Naive B cell (primary cell): ENCODE measurements around the gene SHROOM2. TPM values are rescaled to one million over a fixed set of nuclear protein-coding genes. Genes with fewer than 3 reads are reported as not detected.
"Not testable (repeated sequence)": the region's sequence is repeated elsewhere in the genome, so short reads cannot be mapped to it uniquely, and the experiment has no call there.

Experiments used
- ATAC-seq, 2 donors: fragments of 150-1000 bp; cut with Tn5 transposase; 2 replicates each; pipeline ENCODE4 v1.10.0; 2021; ENCODE audit warnings: low read depth in 2 of 2, mild to moderate bottlenecking in 2 of 2, moderate library complexity in 2 of 2
- DNase-seq: peaks from one replicate; pipeline ENCODE4 v3.0.0; 2022
- H3K27ac Mint-ChIP-seq, 6 donors: one replicate each; pipeline ENCODE4 v1.8.0; 2020 to 2022; ENCODE audit warnings: mild to moderate bottlenecking in 6 of 6, mixed read lengths in 6 of 6, moderate library complexity in 5 of 6, inconsistent platforms in 2 of 6
- H3K27me3 Mint-ChIP-seq, 3 donors: one replicate each; pipeline ENCODE4 v1.8.0; 2021 to 2022; ENCODE audit warnings: mixed read lengths in 3 of 3, mild to moderate bottlenecking in 1 of 3
- H3K36me3 Mint-ChIP-seq, 2 donors: one replicate each; pipeline ENCODE4 v1.8.0; 2020 to 2022; ENCODE audit warnings: mixed read lengths in 2 of 2, inconsistent platforms in 1 of 2, mild to moderate bottlenecking in 1 of 2
- H3K4me1 Mint-ChIP-seq, 3 donors: one replicate each; pipeline ENCODE4 v1.8.0; 2020 to 2022; ENCODE audit warnings: mixed read lengths in 3 of 3, inconsistent platforms in 1 of 3, mild to moderate bottlenecking in 1 of 3, moderate library complexity in 1 of 3
- H3K4me3 Mint-ChIP-seq, 8 donors: one replicate each; pipeline ENCODE4 v1.8.0; 2020 to 2022; ENCODE audit warnings: mild to moderate bottlenecking in 8 of 8, mixed read lengths in 8 of 8, moderate library complexity in 8 of 8, inconsistent platforms in 2 of 8
- H3K9me3 Mint-ChIP-seq, 7 donors: one replicate each; pipeline ENCODE4 v1.8.0; 2020 to 2022; ENCODE audit warnings: mixed read lengths in 7 of 7, mild to moderate bottlenecking in 5 of 7, inconsistent platforms in 2 of 7, moderate library complexity in 1 of 7
- polyA plus RNA-seq, 6 donors: library from polyadenylated mRNA; unstranded; fragments of 300-500 nt; fragmentation: Illumina TruSeq; gene quantifications; one replicate each; pipeline ENCODE4 v1.2.3, GENCODE V29; 2021; ENCODE audit warnings: low read depth in 6 of 6

SHROOM2 gene
- polyA plus RNA-seq, 6 donors from 2014 or later: not detected

DNA sequence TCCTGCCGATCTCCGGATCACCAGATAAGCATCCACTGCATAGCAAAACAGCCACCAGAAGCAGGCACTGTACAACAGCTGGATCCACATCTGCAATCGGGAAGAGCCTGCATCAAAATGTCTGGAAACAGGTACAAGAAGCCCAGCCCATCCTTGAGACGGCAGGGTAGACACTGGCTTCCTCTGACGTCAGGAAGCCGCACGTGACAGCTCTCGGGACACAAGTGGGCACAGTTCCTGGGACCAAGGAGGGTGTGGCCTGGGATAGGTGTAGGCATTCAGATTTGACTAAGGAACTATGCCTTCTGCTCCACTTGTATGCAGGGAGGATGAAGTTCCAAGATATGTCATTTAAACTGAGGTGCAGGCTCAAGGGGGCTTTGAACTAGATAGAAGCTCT is 26.9 kb upstream of the SHROOM2 start:
- no peak overlapping the region for H3K4me3 Mint-ChIP-seq
- H3K9me3 Mint-ChIP-seq: peaks cover 0 to 19% (median 13%) of the 10 kb centered on the region in 7 donors
- H3K4me1 Mint-ChIP-seq: no peaks in the 10 kb centered on the region
- peaks cover 8 to 31% (median 19%) of the 10 kb centered on the region in 3 donors for H3K27me3 Mint-ChIP-seq
- no peak for ATAC-seq
- H3K27ac Mint-ChIP-seq: no peak overlapping the region
- H3K36me3 Mint-ChIP-seq: peaks cover 0 to 8% of the 10 kb centered on the region in 2 donors
- no peak for DNase-seq

DNA sequence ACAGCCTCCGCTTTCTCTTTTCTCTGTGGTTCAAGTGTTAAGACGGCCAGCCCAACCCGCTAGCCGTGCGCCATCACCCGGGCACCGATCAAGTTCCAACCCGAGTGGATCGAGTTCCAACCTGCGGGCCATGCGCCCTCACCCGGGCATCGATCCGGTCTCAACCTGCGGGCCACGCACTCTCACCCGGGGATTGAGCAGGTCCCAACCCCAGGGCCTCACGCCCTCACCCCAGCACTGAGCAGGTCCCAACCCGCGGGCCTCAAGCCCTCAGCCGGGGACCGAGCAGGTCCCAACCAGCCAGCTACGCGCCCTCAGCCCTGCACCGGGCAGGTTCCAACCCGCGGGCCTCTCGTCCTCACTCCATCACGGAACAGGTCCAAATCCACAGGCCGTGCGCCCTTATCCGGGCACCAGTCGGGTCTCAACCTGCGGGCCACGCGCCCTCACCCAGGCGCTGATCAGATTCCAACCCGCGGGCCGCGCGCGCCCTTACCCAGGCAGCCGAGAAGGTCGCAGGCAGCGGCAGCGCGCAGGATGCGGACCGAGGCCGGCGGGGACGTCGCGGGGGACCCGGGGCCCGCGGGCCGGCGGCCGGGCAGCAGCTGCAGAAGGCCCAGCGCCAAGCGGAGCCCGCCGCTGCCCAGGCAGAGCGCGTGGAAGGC is 21.0 kb upstream of the SHROOM2 start:
- no peak overlapping the region for H3K27ac Mint-ChIP-seq
- peaks cover 15 to 29% (median 26%) of the 10 kb centered on the region in 3 donors for H3K27me3 Mint-ChIP-seq
- ATAC-seq (no peak), DNase-seq (no peak)
- H3K9me3 Mint-ChIP-seq: peaks cover 0 to 7% (median 0%) of the 10 kb centered on the region in 7 donors
- H3K4me3 Mint-ChIP-seq: no peak overlapping the region
- no peaks in the 10 kb centered on the region for H3K4me1 Mint-ChIP-seq
- no peaks in the 10 kb centered on the region for H3K36me3 Mint-ChIP-seq

DNA sequence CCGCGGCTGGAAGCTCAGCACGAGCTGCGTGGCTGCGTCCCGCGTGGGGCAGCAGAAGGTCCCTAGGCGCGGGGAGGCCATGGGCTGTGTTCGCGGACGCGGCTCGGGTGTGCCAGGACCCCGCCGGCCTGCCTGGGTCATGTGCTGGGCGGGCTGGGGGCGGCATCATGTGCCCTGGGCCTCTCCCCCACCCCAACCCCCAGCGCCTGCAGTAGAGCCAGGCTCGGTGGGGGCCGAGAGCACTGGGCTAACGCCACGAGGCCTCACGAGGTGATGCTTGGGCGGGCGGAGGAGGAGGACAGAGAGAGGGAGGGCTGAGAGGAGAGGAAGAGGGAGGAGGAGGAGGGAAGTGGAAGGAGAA is 20.5 kb upstream of the SHROOM2 start, which contains the start of gene GPR143:
TSS of gene GPR143 (minus strand) at position 111 of the 361 bp plus-strand sequence. CDS start at position 81, 30 bp downstream.
- ATAC-seq (no peak), DNase-seq (no peak)
- peaks cover 20 to 24% (median 21%) of the 10 kb centered on the region in 3 donors for H3K27me3 Mint-ChIP-seq
- no peak within 1 kb of the TSS for H3K27ac Mint-ChIP-seq
- no peaks in the 10 kb centered on the region for H3K4me1 Mint-ChIP-seq
- H3K4me3 Mint-ChIP-seq: no peak within 1 kb of the TSS
- H3K36me3 Mint-ChIP-seq: no peaks in the 10 kb centered on the region
- peaks cover 0 to 7% (median 0%) of the 10 kb centered on the region in 7 donors for H3K9me3 Mint-ChIP-seq

DNA sequence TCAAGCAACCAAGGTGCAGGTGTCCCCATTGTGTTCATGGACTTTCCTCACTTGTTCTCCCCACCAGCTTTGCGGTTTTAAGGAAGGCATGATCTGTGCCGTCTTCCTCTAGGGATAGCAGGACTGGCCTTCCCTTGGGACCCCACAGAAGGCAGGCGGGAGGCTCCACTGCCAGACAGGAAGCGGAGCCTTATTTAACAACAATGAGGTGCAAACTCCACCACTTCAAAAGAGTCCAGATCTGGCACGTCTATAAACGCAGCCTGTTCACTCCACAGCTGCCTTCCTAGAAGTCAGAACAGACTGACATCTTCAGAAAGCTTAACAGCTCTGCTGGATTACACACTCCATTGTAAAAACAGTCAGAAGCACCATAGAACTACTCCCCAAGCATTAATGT is 18.9 kb upstream of the SHROOM2 start:
- Mint-ChIP-seq H3K9me3 (peaks cover 0 to 10% (median 0%) of the 10 kb centered on the region in 7 donors), H3K27me3 (peaks cover 19 to 32% (median 24%) of the 10 kb centered on the region in 3 donors), H3K4me1 (no peaks in the 10 kb centered on the region), H3K4me3 (peak overlapping the region in 1 of 8 donors; percentile 16), H3K27ac (no peak overlapping the region), H3K36me3 (no peaks in the 10 kb centered on the region)
- ATAC-seq (no peak), DNase-seq (no peak)

DNA sequence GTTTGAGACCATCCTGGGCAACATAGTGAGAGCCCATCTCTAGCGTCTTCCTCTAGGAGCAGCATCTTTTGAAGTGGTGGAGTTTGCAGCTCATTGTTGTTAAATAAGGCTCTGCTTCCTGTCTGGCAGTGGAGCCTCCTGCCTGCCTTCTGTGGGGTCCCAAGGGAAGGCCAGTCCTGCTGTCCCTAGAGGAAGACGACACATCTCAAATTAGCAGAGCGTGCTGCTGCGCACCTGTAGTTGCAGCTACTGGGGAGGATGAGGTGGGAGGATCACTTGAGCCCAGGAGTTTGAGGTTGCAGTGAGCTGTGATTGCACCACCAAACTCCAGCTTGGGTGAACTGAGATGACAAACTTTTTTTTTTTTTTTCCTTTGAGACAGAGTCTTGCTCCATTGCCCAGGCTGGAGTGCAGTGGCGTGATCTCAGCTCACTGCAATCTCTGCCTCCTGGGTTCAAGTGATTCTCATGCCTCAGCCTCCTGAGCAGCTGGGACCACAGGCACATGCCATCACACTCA is 17.8 kb upstream of the SHROOM2 start:
- H3K27me3 Mint-ChIP-seq: peaks cover 15 to 28% (median 21%) of the 10 kb centered on the region in 3 donors
- not testable (repeated sequence) for H3K4me3 Mint-ChIP-seq, DNase-seq, ATAC-seq, H3K9me3 Mint-ChIP-seq, H3K4me1 Mint-ChIP-seq, H3K36me3 Mint-ChIP-seq, H3K27ac Mint-ChIP-seq

DNA sequence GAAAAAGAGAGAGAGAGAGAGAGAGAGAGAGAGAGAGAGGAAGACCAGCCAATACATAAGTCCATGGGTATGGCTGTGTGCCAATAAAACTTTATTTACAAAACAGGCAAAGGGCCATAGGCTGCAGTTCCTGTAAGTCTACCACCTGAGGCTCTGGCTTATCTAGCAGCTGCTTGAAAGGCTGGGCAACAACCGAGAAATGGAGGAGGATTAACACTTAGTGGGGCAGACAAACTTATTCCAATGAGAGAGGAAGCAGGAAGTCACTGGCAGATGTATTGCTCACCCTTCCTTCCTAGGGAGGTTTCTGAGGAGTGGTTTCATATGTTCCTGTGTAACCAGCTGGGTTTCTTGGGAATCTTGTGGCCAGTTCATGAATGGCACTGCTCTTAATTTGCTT is 15.9 kb upstream of the SHROOM2 start:
- Mint-ChIP-seq H3K4me1 (no peaks in the 10 kb centered on the region), H3K4me3 (no peak overlapping the region), H3K27ac (no peak overlapping the region), H3K27me3 (peaks cover 20 to 29% (median 28%) of the 10 kb centered on the region in 3 donors), H3K36me3 (no peaks in the 10 kb centered on the region), H3K9me3 (peaks cover 0 to 6% (median 0%) of the 10 kb centered on the region in 7 donors)
- DNase-seq (no peak), ATAC-seq (no peak)

DNA sequence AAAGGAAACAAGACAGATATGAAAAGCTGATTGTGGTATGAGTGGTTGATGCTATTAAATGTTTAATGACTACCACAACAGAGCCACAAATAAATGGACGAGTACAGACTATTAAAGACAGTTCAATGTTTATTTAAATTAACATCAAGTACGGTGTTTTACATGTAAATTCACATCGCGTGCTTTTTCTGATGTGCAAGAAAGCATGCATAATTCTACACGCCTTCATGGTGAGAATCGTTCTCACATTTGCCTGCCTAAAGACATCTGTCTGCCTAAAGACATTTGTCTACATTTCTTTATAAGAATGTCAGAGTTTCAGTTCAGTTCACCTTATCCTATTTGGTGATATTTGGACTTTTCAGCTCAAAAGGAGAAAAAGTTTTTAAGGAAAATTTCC is 13.3 kb upstream of the SHROOM2 start:
- Mint-ChIP-seq H3K4me3 (no peak overlapping the region), H3K27ac (no peak overlapping the region), H3K9me3 (peaks cover 0 to 5% (median 0%) of the 10 kb centered on the region in 7 donors), H3K27me3 (peaks cover 24 to 28% (median 26%) of the 10 kb centered on the region in 3 donors), H3K36me3 (no peaks in the 10 kb centered on the region), H3K4me1 (peaks cover 0 to 3% (median 0%) of the 10 kb centered on the region in 3 donors)
- no peak for DNase-seq
- no peak for ATAC-seq

DNA sequence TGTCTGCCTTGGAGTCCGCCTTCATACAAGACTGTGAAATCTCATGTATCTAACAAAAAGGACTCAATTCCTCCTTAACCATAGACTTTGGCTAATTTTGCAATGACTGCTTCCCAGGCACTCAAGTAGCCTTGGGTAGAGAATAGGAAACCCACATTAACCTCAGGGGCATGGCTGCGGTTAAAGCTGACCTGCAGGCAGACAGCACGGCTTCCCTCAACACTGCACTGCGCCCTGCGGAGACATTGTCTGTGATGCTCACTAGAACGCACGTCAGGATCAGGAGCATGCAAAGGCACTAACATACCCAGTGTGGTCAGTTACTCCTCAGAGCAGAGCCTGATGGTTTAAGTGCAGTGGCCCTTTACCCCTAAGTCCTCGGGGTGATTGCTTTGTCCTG is 10.3 kb upstream of the SHROOM2 start:
- peaks cover 0 to 8% (median 0%) of the 10 kb centered on the region in 7 donors for H3K9me3 Mint-ChIP-seq
- no peaks in the 10 kb centered on the region for H3K36me3 Mint-ChIP-seq
- no peak for ATAC-seq
- H3K4me3 Mint-ChIP-seq: no peak overlapping the region
- H3K4me1 Mint-ChIP-seq: peaks cover 0 to 3% (median 0%) of the 10 kb centered on the region in 3 donors
- no peak for DNase-seq
- H3K27me3 Mint-ChIP-seq: peaks cover 13 to 40% (median 25%) of the 10 kb centered on the region in 3 donors
- no peak overlapping the region for H3K27ac Mint-ChIP-seq

DNA sequence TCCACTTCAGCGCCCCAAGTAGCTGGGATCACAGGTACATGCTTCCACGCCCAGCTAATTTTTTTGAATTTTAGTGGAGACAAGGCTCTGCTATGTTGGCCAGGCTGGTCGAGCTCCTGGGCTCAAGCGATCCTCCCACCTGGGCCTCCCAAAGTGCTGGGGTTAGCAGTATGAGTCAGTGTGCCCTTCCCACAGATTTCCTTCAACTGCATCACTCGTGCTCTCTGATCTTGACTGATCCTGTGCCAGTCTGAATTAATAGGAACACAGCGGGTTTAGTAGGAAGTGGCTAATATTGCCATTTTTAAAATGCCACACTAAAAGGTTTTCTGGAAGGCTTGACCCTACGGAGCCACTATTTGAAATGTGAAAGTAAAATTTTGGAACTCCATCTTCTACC is 4.3 kb upstream of the SHROOM2 start:
- DNase-seq (no peak), ATAC-seq (no peak)
- peaks cover 0 to 16% (median 9%) of the 10 kb centered on the region in 7 donors for H3K9me3 Mint-ChIP-seq
- H3K4me3 Mint-ChIP-seq: no peak overlapping the region
- peaks cover 12 to 19% (median 17%) of the 10 kb centered on the region in 3 donors for H3K27me3 Mint-ChIP-seq
- H3K4me1 Mint-ChIP-seq: peaks cover 0 to 4% (median 0%) of the 10 kb centered on the region in 3 donors
- H3K27ac Mint-ChIP-seq: no peak overlapping the region
- H3K36me3 Mint-ChIP-seq: no peaks in the 10 kb centered on the region

DNA sequence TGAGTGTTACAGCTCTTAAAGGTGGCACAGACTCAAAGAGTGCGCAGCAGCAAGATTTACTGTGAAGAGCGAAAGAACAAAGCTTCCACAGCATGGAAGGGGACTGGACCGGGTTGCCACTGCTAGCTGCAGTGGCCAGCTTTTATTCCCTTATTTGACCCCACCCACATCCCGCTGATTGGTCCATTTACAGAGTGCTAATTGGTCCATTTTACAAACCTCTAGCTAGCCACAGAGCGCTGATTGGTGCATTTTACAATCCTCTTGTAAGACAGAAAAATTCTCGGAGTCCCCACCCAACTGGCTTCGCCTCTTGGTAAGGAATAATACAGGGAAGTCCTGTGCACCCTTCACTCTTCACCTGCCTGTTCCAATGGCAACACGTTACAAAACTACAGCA is 1.9 kb upstream of the SHROOM2 start:
- peak overlapping the region in 2 of 8 donors; percentile 24 to 26 for H3K4me3 Mint-ChIP-seq
- H3K4me1 Mint-ChIP-seq: peaks cover 0 to 4% (median 0%) of the 10 kb centered on the region in 3 donors
- peaks cover 0 to 16% (median 8%) of the 10 kb centered on the region in 7 donors for H3K9me3 Mint-ChIP-seq
- DNase-seq (no peak), ATAC-seq (no peak)
- peaks cover 21 to 26% (median 22%) of the 10 kb centered on the region in 3 donors for H3K27me3 Mint-ChIP-seq
- H3K27ac Mint-ChIP-seq: no peak overlapping the region
- H3K36me3 Mint-ChIP-seq: no peaks in the 10 kb centered on the region

DNA sequence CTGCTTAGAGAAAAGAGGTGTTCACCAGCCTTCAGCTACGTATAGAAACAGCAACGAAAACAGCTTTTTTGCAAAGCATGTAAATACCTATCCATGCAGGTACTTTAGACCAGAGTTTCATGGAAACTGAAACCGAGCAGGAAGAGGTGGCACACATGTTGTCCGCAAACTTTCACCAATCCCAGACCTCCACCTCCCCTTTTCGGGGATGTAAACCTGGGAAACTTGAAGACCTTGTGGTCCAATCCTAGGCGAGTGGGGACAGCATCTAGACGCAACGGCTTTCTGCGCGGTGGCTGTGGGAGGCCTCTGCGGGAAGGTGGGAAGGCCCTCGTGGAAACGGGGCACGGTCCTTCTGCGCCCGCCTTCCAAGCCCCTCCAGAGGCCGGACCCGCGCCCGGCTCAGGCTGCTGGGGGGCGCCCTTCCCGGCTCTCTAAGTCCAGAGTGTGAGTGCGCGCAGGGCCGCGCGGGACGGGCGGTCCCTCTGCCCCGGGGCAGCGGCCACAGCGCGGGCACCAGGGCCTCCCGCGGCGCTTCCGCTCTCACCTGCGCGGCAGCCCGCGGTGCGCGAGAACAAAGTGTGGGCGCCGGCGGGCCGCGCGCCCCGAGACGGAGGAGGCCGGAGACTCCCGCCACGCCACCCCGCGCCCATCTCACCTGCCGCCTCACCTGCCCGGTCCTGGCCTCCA is 830 bp upstream of the SHROOM2 start:
- peaks cover 20 to 32% (median 25%) of the 10 kb centered on the region in 3 donors for H3K27me3 Mint-ChIP-seq
- no peaks in the 10 kb centered on the region for H3K36me3 Mint-ChIP-seq
- no peak overlapping the region for H3K27ac Mint-ChIP-seq
- H3K4me3 Mint-ChIP-seq: peak overlapping the region in 5 of 8 donors; percentile 45 to 86 (median 55)
- peaks cover 0 to 4% (median 0%) of the 10 kb centered on the region in 3 donors for H3K4me1 Mint-ChIP-seq
- DNase-seq (no peak), ATAC-seq (no peak)
- H3K9me3 Mint-ChIP-seq: peaks cover 0 to 16% (median 8%) of the 10 kb centered on the region in 7 donors

DNA sequence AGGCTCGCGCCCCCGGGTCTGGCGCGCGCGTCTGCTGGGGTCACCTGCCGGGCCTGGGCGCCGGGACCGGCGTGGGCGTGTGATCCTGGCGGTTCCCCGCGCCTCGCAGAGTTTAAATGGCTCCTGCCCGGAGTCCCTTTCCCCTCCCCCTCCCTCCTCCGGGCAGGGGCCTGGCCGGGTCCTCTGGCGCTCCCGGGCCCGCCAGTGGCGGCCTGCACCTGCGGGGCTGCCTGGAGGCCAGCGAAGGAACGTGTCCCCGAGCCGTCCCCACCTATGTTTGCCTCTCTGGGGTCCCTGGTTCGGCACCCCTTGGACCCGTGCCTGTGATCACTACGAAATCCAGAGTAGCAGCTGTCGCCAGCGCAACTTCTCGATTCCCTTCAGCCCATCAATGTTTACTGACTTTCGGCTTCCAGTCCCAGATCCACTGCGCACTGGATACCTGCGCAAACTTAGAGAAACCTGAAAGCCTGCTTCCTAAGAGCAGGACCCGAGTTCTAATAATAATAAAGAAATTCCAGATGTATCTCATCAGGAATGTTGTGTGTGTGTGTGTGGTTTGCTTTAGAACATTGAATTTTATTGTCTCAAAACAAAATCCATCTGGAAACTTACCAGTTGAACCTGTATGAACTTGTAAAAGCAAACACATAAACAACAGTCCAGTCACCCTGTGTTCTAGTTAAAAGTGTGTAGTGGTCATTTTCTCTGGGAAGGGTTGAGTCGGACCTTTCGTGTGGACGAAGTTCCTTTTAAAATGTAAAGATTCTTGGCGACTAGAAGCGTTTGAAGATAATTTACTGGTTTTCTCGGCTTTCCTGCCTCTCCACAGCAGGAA is 788 bp downstream of the SHROOM2 start:
- Mint-ChIP-seq H3K27me3 (peaks cover 20 to 33% (median 30%) of the 10 kb centered on the region in 3 donors), H3K9me3 (peaks cover 0 to 16% (median 9%) of the 10 kb centered on the region in 7 donors), H3K4me1 (peaks cover 0 to 4% (median 0%) of the 10 kb centered on the region in 3 donors), H3K27ac (peak overlapping the region in 1 of 6 donors; percentile 78), H3K4me3 (peak overlapping the region; percentile 15 to 86 (median 68)), H3K36me3 (no peaks in the 10 kb centered on the region)
- DNase-seq (no peak), ATAC-seq (no peak)

DNA sequence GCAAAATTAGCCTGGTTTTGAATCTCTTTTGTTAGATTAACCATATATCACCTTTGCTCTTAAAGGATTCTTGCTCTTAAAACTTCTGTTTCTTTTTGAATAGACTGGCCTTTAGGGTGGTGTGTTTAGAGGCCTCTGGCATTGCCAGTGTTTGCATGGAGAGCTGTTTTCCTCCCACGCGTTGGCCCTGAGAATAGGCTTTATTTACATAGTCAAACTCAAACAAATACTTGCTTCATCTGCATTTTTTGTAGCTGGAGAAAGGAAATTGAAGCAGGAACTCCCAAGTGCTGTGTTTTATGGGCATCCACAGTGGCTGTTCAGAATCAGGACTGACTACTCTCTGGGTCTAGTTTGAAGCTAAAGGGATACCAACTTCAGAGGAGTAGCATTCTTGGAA is 2.7 kb downstream of the SHROOM2 start:
- Mint-ChIP-seq H3K9me3 (peaks cover 0 to 12% (median 5%) of the 10 kb centered on the region in 7 donors), H3K4me3 (peak overlapping the region in 1 of 8 donors; percentile 49), H3K27me3 (peaks cover 20 to 40% (median 21%) of the 10 kb centered on the region in 3 donors), H3K36me3 (no peaks in the 10 kb centered on the region), H3K4me1 (peaks cover 0 to 4% (median 0%) of the 10 kb centered on the region in 3 donors), H3K27ac (no peak overlapping the region)
- ATAC-seq: no peak
- DNase-seq: no peak
